ENCODE measurements around the gene MAJIN.

The MAJIN gene

DNA sequence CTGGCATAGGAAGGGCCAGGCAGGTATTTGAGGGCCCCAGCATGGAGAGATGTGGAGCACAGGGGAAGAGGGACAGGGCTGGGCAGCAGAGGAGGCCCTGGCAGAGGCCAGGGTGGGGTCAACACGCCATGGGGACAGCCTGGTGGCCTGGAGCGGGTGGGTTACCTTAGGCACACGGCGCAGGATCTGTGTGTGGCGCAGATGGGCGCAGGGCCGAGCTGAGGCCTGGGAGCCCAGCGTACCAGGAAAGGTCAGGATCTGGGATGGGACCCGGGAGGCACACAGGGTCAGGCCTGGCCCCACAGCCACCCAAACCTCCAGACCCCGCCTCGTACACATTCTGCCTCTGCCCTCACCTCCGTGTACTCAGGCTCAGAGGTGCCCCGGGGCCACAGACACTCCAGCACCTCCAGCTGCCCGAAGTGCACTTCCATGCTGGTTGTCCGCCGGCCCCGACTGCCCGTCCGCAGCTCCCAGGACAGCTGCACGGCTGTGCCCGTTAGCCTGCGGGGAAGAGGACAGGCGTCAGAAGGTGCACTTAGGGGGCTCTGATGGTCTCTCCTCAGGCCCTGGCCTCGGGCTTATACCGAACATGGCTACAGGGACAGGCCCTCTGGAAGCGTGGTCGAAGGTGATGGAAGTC lies 61.3 kb downstream of the MAJIN start:
- no peak for DNase-seq

DNA sequence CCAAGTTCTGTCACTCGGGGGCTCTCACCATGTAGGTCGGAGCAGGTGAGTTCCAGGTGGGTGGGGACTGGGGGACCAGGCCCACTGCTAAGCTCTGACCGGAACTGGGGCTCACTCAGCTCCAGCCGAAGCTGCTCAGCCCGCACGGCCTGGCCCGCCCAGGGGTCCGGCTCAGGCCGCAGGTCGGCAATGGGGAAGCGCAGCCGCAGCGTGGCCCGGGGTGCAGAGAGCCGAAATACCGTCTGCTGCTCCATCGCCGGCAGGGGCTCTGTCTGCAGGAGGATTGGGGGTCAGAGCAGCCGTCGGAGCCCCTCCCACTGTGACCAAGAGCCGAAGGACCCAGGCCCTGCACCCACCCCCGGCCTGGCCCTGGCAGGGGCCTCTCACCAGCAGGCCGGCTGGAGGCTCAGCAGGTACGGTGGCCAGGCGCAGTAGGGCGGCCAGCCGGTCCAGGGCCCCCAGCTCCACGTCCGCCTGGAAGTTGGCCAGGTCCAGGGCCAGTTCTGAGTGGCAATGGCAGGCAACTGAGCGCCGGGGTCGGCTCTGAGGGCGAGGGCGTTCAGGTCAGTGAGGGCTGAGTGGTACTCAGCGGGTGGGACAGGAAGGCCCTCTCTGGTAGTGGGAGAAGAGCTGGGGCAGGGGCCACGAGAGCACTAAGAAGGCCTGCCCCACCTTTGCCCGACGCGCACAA lies 62.1 kb downstream of the MAJIN start:
- DNase-seq, result no peak

DNA sequence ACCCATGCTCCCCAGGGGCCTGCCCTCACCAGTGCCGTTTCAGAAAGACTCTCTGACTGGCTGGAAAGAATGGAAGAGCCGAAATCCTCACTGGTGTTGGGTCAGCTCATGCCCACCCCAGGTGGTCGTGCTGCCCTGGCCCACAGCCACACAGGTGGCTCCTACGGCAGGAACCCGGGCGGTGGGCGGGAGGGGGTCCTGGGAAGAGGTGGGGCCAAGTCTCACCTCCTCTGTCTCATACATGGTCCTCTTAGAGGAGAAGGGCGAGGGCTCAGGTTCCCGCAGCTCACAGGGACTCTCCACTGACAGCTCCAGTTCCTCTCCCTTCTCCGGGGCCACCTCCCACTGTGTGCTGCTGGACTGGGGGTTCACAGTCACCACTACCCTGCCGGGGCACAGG lies 63.1 kb downstream of the MAJIN start:
- DNase-seq, result no peak

- DNase-seq, result no peak
These were observed 65.6 kb downstream of the MAJIN start for GRCh38 chr11:64906314-64906635.

DNA sequence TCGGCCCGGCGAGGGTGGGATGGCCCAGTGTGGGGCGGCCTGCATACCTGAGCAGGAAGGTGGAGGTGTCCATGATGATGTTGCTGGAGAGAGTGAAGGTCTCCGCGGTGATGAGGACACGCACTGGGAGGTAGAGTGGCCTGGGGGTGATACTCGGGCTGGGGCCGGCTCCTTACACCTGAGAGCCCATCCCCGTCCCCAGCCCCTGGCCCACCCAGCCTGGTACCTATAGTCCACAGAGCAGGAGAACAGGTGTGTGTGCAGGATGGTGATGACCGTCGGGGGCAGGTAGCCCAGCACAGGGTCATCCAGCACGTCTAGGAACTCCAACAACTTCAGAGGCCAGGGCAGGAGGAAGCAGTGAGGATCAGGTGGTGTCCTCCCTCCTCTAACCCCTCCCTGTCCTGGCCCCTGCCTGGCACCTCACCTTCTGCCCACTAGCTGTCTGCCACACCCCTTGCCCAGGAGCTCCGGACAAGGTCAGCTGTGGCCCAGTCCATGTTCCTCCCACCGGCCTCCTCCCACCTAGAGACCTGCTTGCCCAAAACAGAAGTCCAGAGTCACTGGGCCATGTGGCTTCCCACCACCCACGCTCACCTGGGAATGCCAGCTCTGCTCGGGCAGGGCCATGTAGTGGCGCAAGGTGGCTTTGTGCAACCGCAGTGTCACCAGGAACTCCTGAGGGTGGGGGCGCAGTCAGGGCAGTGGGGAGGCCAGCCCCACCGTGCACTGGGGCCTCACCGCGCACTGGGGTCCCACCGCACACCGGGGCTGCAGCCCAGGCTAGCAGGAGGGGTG lies 66.2 kb downstream of the MAJIN start:
- DNase-seq, result no peak

DNA sequence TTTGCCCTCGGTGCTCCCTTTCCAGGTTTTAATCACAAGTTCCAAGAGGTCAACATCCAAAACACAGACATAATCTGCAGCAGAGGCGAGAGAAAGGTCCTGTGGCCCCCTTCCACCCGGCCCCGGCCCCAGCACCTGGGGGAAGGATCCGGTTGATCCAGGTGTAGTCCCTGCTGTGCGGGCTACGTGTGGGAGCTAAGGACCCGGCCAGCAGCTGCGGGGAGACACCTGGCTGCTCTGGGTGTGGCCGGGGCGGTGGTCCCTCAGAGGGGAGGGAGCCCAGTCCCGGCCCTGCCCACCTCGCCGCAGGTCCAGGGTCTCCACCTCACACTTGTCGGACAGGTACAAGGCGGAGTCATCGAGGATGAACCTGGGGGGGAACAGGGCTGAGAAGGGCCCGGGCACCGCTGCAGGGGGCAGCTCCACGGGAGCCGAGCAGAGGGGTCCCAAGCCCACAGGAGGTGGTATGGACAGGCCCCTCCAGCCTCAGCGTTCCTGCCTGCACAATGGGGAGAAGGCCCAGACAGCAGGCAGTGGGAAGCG lies 68.5 kb downstream of the MAJIN start:
- DNase-seq, result no peak

DNA sequence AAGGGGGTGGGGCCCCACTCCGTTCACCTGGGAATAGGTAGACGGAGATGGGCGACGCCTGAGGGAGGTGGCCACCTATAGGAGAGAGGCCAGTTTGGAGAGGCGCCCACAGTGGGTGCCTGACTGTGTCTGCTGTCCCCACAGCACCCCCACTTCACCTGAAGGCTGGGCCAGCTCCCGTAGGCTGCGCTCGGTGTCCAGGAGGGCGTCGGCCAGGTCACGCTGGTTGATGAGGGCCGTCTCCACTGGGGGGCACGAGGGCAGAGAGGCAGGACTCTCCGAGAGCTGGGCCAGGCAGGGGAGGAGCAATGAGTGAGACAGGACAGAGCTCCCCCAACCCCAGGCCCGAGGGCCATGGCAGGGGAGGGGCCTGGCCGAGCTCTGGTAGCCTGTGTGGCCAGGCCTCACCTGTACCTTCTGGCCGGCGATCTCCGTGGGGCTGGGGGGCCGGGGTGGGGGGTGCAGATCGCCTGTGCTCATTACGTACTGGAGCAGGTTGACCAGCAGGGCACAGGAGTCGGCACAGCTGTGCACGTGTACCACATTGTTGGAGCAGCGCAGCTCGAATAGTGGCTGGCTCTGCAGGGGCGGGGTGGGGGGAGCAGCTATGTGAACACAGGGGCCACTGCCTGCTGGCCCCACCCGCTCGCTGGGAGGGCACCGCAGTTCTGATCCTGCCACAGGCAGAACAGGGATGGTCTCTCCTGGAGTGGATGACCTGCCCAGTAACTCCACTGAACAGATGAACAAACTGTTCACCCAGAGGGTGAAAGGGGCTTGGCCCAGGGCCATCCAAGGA lies 69.6 kb downstream of the MAJIN start:
- no peak for DNase-seq

DNA sequence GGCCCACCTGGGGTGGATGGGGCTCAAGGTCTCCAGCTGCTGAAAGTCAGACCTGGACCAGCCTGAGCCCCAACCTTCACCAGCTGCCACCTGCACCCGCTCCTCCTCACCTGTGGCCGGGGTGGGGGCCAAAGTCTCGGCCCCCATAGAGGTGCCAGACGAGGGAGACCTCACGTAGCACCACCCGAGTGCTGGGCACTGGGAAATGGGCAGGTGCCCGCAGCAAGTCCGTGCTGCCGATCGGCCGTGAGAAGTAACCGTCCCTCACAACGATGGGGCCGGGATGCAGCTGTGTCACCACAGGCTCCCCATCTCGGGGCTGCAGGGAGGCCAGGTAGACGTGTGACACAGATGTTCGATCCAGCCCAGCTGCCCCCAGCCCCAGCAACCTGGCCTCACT lies 71.1 kb downstream of the MAJIN start:
- DNase-seq, result no peak

GRCh38 chr11:64900263-64900678 lies 71.6 kb downstream of the MAJIN start:
- peak; percentile 29 to 50 (median 47) for DNase-seq

DNA sequence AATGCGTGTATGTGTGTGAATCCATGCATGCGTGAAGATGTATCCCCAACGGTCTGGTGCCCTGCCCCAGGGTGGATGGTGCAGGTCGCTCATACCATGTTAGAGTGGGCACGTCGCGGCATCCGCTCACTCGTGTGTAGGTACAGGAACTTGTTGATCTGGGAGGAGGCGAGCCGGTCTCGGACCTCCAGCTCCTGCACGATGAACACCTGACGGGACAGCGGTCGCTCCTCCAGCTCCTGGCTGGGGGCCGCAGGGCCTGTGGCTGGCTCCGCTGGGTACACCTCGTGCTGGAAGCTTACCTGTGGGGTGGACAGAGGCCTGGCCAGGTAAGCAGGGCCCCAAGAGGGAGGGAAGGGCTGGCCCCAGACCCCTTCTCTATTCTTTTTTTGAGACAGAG lies 73.4 kb downstream of the MAJIN start:
- DNase-seq, result no peak

GRCh38 chr11:64898076-64898445 lies 73.8 kb downstream of the MAJIN start:
- DNase-seq, result no peak

DNA sequence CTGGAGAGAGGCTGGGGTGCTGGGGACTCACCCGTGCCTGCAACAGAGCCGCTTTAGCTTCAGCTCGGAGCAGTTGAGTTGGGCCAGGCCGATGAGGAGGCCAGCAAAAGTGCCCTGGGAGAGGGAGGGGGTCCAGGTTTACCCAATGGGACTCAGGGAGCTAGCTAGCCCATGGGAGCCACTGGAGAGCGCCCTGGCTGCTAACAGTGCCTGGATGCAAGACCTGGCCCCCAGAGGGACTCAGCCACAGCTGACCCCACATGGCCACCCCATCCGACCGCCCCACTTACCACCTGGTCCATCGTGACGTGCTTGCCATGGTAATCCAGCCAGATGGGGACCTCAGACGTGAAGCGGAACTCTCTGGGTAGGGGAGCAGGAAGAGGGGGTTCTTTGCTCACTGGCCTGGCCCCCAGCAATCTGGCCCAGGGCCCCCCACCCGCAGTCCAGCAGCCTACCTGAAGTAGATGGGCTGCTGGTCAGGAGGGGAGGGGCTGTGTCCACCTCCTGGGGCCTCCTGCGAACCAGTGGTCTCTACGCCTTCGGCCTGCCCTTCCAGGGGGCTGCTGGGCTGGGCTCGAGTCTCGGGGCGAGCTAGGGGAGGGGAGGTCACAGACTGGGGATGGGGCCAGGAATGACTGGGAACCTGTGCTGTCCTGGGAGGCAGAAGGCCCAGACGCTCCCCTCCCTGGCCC lies 74.4 kb downstream of the MAJIN start:
- DNase-seq, result no peak

DNA sequence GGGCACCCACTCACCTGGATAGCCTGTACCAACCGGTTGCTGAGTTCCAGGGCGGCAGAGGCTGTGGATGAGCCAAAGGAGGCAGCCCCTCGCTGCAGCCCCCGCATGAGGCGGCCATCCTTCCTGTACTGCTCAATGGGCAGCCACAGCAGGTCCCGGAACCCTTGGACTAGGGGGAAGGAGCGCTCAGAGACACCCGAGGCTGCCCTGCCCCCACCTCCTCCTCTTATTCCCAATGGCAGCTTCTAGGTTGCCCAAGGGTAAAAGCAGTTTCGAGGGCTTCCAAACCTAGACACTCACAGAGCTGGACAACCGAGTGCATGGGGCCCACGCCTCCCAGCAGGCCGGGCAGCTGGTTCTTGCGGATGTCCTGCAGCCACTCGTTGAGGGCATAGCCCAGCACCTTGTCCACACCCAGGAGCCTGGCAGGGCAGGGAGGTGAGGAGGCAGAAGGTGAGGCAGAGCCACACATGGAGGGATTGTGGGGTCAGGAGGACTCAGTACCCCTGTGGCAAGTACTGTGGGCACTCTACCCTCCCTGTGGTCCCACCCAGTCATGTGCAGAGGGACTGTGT lies 75.4 kb downstream of the MAJIN start:
- no peak for DNase-seq

DNA sequence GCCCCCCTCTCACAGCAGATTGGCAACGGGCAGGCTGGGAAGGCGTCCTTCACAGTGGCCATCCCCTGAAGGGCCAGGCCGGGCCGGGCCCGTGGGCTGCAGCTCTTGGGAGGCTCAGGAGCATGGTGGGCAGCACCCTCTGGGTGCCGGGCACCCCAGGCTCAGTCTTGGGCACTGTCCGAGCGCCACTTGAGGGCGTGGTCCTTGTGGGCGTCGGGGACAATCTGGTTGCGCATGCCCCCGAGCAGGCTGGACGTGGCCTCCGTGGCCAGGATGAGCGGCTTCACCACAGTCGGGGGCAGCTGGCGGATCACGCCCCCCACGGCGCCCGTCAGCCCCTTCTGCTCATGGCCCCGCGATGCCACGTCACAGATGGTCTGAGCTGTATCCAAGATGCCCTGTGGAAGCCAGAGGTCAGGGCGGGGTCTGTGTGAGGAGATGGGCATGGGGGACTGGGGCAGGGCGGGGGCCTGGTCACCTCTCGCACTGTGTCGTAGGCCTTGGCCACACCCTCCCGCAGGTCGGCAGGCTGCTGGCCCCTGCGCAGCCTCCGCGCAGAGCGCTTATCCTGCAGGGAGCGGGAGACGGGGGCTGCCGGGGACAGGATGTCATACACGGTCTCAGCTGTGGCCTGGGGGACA lies 77.0 kb downstream of the MAJIN start:
- DNase-seq, result no peak

GRCh38 chr11:64894070-64894811 lies 77.7 kb downstream of the MAJIN start:
- peak; percentile 86 to 96 (median 88) for DNase-seq

GRCh38 chr11:64893194-64894069 lies 78.5 kb downstream of the MAJIN start:
- DNase-seq, result no peak

GRCh38 chr11:64892838-64893193 lies 79.1 kb downstream of the MAJIN start:
- no peak for DNase-seq

- no peak for DNase-seq
These were observed 79.5 kb downstream of the MAJIN start for GRCh38 chr11:64892411-64892831.

DNA sequence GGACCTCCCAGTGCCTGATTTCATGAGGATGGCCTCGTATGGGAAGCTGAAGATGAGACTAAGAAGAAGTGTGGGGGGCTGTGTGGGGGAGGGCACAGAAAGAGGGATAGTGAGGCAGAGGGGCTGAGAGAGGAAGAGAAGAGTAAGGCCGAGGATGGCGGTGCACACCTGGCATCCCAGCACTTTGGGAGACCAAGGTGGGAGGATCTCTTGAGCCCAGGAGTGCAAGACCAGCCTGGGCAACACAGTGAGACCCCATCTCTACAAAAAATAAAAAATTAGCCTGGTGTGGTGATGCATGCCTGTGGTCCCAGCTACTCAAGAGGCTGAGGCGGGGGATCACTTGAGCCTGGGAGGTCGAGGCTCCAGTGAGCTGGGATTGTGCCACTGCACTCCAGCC lies 80.0 kb downstream of the MAJIN start:
- no peak for DNase-seq

Measured in activated CD4-positive, CD25-positive, alpha-beta regulatory T cell (primary cell).